HCT116 (cell line): ENCODE results near the gene UGT3A2. TPM values are rescaled to one million over a fixed set of nuclear protein-coding genes. Genes with fewer than 3 reads are reported as not detected.

Experiments used
- ATAC-seq: fragments of 200-7000 bp; cut with Tn5 transposase; 2 replicates; pipeline ENCODE4 v1.9.1; 2020; ENCODE audit warnings: mild to moderate bottlenecking, moderate library complexity
- BruUV-seq: library from RNA; stranded (reverse); fragments of 400-500 nt; replicated peaks from 2 replicates; lab custom pipeline; 2021; lab: Mats Ljungman, UMichigan
- CTCF ChIA-PET: fragments of 300-600 bp; sonication (Branson Sonifier 250); formaldehyde crosslinking; loops from one replicate; lab custom pipeline; 2021; ENCODE audit warnings: antibody characterized with exemption; lab: Charles Lee
- POLR2A ChIA-PET: fragments of 300-600, 350-600 bp; sonication (Branson Sonifier 250); formaldehyde crosslinking; loops from one replicate; lab custom pipeline; 2021; ENCODE audit warnings: antibody characterized with exemption; lab: Charles Lee
- RAD21 ChIA-PET, 2 experiments: fragments of 300-600 bp; sonication (Branson Sonifier 250); formaldehyde crosslinking; loops; one replicate each; lab custom pipeline; 2023; ENCODE audit warnings: low total read pairs in 2 of 2; ENCODE audit not compliant: uncharacterized antibody in 2 of 2, unreplicated experiment in 2 of 2, low non-redundant PET in 1 of 2; lab: Charles Lee
- DNase-seq: peaks from one replicate; pipeline ENCODE4 v3.0.0-alpha.2; 2010; ENCODE audit warnings: low read depth, low spot score
- H2AFZ ChIP-seq: fragments of 200-600 bp; shearing (Covaris generic), sonication (generic); 2 replicates; pipeline ENCODE4 v1.6.1; 2017; ENCODE audit warnings: low read depth, mixed run types, mixed read lengths, antibody characterized with exemption, low read length; ENCODE audit not compliant: poor library complexity, severe bottlenecking
- H3K27ac ChIP-seq: 2 replicates; pipeline ENCODE4 v1.5.1; 2012; ENCODE audit warnings: low read depth, low read length
- H3K27me3 ChIP-seq: fragments of 200-600 bp; sonication (generic); 2 replicates; pipeline ENCODE4 v1.6.1; 2016; ENCODE audit warnings: mixed run types, low read length, mixed read lengths; ENCODE audit not compliant: insufficient read depth
- H3K36me3 ChIP-seq, 2 experiments: fragments of 200-500 bp in 1 of 2; fragments of 200-600 bp in 1 of 2; sonication (Bioruptor generic) in 1 of 2; sonication (generic) in 1 of 2; 2 replicates each; pipeline versions ENCODE4 v1.5.1 to v1.6.1; 2014 to 2016; ENCODE audit warnings: low read length in 2 of 2, inconsistent platforms in 1 of 2, mixed read lengths in 1 of 2, mixed run types in 1 of 2; ENCODE audit not compliant: insufficient read depth in 2 of 2, control insufficient read depth in 1 of 2
- H3K4me1 ChIP-seq, 2 experiments: fragments of 200-600 bp in 1 of 2; sonication (generic) in 1 of 2; 2 replicates each; pipeline versions ENCODE4 v1.5.1 to v1.6.1; 2012 to 2017; ENCODE audit warnings: low read length in 2 of 2, inconsistent platforms in 1 of 2, mild to moderate bottlenecking in 1 of 2, mixed read lengths in 1 of 2, mixed run types in 1 of 2, moderate library complexity in 1 of 2; ENCODE audit not compliant: insufficient read depth in 2 of 2, control insufficient read depth in 1 of 2
- H3K4me2 ChIP-seq: fragments of 200-600 bp; sonication (generic); 2 replicates; pipeline ENCODE4 v1.6.1; 2017; ENCODE audit warnings: mixed run types, low read length, mixed read lengths
- H3K4me3 ChIP-seq, 2 experiments: fragments of 200-600 bp in 1 of 2; sonication (generic) in 1 of 2; replicated peaks in 1 of 2; 2 replicates each; pipeline ENCODE4 v1.5.1; 2011 to 2016; ENCODE audit warnings: low read length in 2 of 2, control low read depth in 1 of 2, low read depth in 1 of 2, mild to moderate bottlenecking in 1 of 2, mixed read lengths in 1 of 2, mixed run types in 1 of 2
- H3K79me2 ChIP-seq: fragments of 200-600 bp; sonication (generic); 2 replicates; pipeline ENCODE4 v1.6.1; 2017; ENCODE audit warnings: mild to moderate bottlenecking, mixed run types, low read length, moderate library complexity, mixed read lengths; ENCODE audit not compliant: insufficient read depth
- H3K9ac ChIP-seq: fragments of 200-600 bp; sonication (generic); 2 replicates; pipeline ENCODE4 v1.6.1; 2016; ENCODE audit warnings: low read length, mixed read lengths
- H3K9me2 ChIP-seq: fragments of 200-600 bp; sonication (generic), shearing (Covaris generic); 2 replicates; pipeline ENCODE4 v1.6.1; 2017; ENCODE audit warnings: mixed run types, mild to moderate bottlenecking, moderate library complexity; ENCODE audit not compliant: insufficient read depth
- H3K9me3 ChIP-seq, 2 experiments: fragments of 200-500 bp in 1 of 2; fragments of 200-600 bp in 1 of 2; sonication (Bioruptor generic) in 1 of 2; sonication (generic) in 1 of 2; 2 replicates each; pipeline ENCODE4 v1.6.1; 2014 to 2017; ENCODE audit warnings: low read length in 2 of 2, mixed read lengths in 2 of 2, inconsistent platforms in 1 of 2, low read depth in 1 of 2, mild to moderate bottlenecking in 1 of 2, mixed run types in 1 of 2, moderate library complexity in 1 of 2; ENCODE audit not compliant: control insufficient read depth in 1 of 2, insufficient read depth in 1 of 2
- H4K20me1 ChIP-seq: fragments of 200-600 bp; sonication (generic), shearing (Covaris generic); 2 replicates; pipeline ENCODE4 v1.6.1; 2017; ENCODE audit warnings: mixed run types, mild to moderate bottlenecking, moderate library complexity; ENCODE audit not compliant: insufficient read depth
- CBX3 ChIP-seq: IDR thresholded peaks from 2 replicates; pipeline ENCODE4 v1.6.1; 2012; ENCODE audit warnings: low read depth
- CEBPB ChIP-seq: IDR thresholded peaks from 2 replicates; pipeline ENCODE4 v1.6.1; 2012; ENCODE audit warnings: low read depth
- EGR1 ChIP-seq: IDR thresholded peaks from 2 replicates; pipeline ENCODE4 v1.6.1; 2012; ENCODE audit warnings: low read depth
- EZH2 ChIP-seq: fragments of 200-600 bp; sonication (generic); IDR thresholded peaks from 2 replicates; pipeline ENCODE4 v1.6.1; 2017; ENCODE audit warnings: antibody characterized with exemption, mixed run types
- EZH2phosphoT487 ChIP-seq: fragments of 200-600 bp; IDR thresholded peaks from 2 replicates; pipeline ENCODE4 v1.6.1; 2018; ENCODE audit warnings: antibody characterized with exemption, borderline replicate concordance
- FOSL1 ChIP-seq: IDR thresholded peaks from 2 replicates; pipeline ENCODE4 v1.6.1; 2012; ENCODE audit warnings: low read depth
- POLR2A ChIP-seq: IDR thresholded peaks from 2 replicates; pipeline ENCODE4 v1.7.0; 2011; ENCODE audit warnings: borderline replicate concordance; ENCODE audit not compliant: insufficient read depth, insufficient read length; ENCODE audit errors: extremely low read depth
- POLR2AphosphoS5 ChIP-seq: IDR thresholded peaks from 2 replicates; pipeline ENCODE4 v1.6.1; 2011; ENCODE audit warnings: mild to moderate bottlenecking, low read depth, low read length, moderate library complexity
- TCF7L2 ChIP-seq: IDR thresholded peaks from 2 replicates; pipeline ENCODE4 v1.7.0; 2011; ENCODE audit warnings: borderline replicate concordance, inconsistent platforms; ENCODE audit not compliant: insufficient read depth, insufficient read length; ENCODE audit errors: extremely low read depth
- ZNF274 ChIP-seq: fragments of 200-500 bp; sonication (Bioruptor generic); IDR thresholded peaks from 2 replicates; pipeline ENCODE4 v1.6.1; 2014; ENCODE audit warnings: mild to moderate bottlenecking, low read depth, low read length, inconsistent platforms
- intact Hi-C: fragments of 100-400 bp; cut with micrococcal nuclease; formaldehyde crosslinking; loops from 2 replicates; pipeline ENCODE4 v1.10.0; 2022
- total RNA-seq: library from RNA; stranded (reverse); gene quantifications from one replicate; pipeline ENCODE4 v1.2.1, GENCODE V29; 2021; ENCODE audit not compliant: unreplicated experiment
- TF ChIP-seq, protein P1 (sequence below), 3 experiments: fragments of 200-600 bp in 1 of 3; sonication (generic) in 1 of 3; IDR thresholded peaks in 2 of 3; conservative IDR thresholded peaks in 1 of 3; 2 replicates each; pipeline ENCODE4 v1.5.1; 2012 to 2017; ENCODE audit warnings: low read depth in 2 of 3, low read length in 2 of 3, antibody characterized with exemption in 1 of 3, borderline replicate concordance in 1 of 3, control low read depth in 1 of 3, mild to moderate bottlenecking in 1 of 3, mixed read lengths in 1 of 3, mixed run types in 1 of 3, moderate library complexity in 1 of 3; ENCODE audit not compliant: insufficient read depth in 1 of 3

UGT3A2 gene
- total RNA-seq, 1 experiment from 2014 or later: not detected

DNA sequence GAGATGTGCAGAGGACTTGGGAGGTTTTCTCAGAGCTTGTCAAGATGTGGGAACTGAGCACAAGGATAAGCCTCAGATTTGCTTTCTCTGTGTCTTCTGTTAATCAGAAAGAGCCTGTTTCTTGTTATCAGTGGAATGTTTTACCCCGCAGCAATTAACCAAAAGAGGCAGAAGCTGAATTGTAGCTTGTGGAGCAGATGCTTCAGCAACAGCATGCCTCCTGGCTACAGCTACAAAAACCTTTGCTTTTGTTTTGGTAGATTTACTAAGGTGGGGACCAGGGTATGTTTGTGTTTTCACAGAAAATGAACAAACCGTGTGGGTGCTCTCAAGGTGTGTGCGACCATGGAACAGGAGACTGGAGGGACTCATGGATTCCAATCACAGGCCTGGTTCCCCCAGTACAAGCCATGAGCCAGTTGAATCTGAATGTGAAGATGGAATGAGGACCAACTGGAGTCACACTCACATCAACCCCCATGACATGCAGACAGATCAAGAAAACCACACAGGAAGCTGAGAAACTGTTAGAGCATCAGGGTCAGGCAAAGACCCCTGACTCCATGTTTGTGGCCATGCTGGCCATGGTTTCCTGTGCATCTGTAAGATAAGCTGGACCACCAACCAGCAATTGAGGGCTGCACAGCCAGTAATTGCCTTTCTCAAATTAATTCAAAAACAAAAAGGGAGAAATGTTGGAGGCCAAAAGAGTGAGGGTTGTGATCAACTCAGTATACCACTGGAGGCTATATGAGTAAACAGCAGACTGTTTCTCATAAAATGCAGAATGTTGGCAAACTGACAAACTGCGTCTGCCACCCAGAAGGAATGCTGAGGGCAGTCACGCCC is 6.9 kb downstream of the UGT3A2 start:
- no TSS peak for BruUV-seq
- intact Hi-C loops: loop anchor here (5.0 kb wide), 1 partner anchor 448 kb away; no protein-coding TSS in a partner anchor
- DNase-seq: no peak
- no peak for TF ChIP-seq POLR2A
- no peak for TF ChIP-seq CEBPB
- no peak for TF ChIP-seq EGR1
- no peak for TF ChIP-seq ZNF274
- no peak for TF ChIP-seq EZH2
- TF ChIP-seq, protein P1, sequence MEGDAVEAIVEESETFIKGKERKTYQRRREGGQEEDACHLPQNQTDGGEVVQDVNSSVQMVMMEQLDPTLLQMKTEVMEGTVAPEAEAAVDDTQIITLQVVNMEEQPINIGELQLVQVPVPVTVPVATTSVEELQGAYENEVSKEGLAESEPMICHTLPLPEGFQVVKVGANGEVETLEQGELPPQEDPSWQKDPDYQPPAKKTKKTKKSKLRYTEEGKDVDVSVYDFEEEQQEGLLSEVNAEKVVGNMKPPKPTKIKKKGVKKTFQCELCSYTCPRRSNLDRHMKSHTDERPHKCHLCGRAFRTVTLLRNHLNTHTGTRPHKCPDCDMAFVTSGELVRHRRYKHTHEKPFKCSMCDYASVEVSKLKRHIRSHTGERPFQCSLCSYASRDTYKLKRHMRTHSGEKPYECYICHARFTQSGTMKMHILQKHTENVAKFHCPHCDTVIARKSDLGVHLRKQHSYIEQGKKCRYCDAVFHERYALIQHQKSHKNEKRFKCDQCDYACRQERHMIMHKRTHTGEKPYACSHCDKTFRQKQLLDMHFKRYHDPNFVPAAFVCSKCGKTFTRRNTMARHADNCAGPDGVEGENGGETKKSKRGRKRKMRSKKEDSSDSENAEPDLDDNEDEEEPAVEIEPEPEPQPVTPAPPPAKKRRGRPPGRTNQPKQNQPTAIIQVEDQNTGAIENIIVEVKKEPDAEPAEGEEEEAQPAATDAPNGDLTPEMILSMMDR (IDR thresholded peaks at IDR 0.05 in 2 of 3, conservative IDR thresholded peaks at IDR 0.05 in 1 of 3; ENCODE audit: borderline replicate concordance in 1 of 3, insufficient read depth in 1 of 3, low read depth in 2 of 3, low read length in 2 of 3): no peak
- no peak for TF ChIP-seq FOSL1
- no peak for TF ChIP-seq POLR2AphosphoS5
- TF ChIP-seq TCF7L2: no peak
- no peak for TF ChIP-seq CBX3
- no peak for TF ChIP-seq EZH2phosphoT487
- Histone ChIP-seq H4K20me1 (no peaks in the 10 kb centered on the region), H3K4me1 (no peaks in the 10 kb centered on the region), H3K79me2 (no peaks in the 10 kb centered on the region), H3K36me3 (no peaks in the 10 kb centered on the region), H3K9ac (no peak overlapping the region), H3K27me3 (peaks cover 20% of the 10 kb centered on the region), H2AFZ (no peak overlapping the region), H3K27ac (no peak overlapping the region), H3K4me2 (no peak overlapping the region), H3K9me2 (no peaks in the 10 kb centered on the region), H3K4me3 (no peak overlapping the region), H3K9me3 (no peaks in the 10 kb centered on the region)
- ChIA-PET RAD21 (no interaction called here), POLR2A (no interaction called here), CTCF (interaction anchor here (1.4 kb wide), 1 partner anchor 19 kb away, joined by 3 read pairs; no protein-coding TSS in a partner anchor)
- ATAC-seq: no peak
